IMR-90 (cell line): ENCODE measurements around the gene RRN3. TPM values are rescaled to one million over a fixed set of nuclear protein-coding genes. Genes with fewer than 3 reads are reported as not detected.
"Not testable (repeated sequence)": the region's sequence is repeated elsewhere in the genome, so short reads cannot be mapped to it uniquely, and the experiment has no call there.

Source experiments
- ATAC-seq: fragments of 200-7000 bp; cut with Tn5 transposase; 2 replicates; pipeline ENCODE4 v1.9.1; 2020; ENCODE audit warnings: low read depth, mild to moderate bottlenecking, moderate library complexity
- BruUV-seq: library from RNA; stranded (reverse); fragments of 400-500 nt; replicated peaks from 2 replicates; lab custom pipeline; 2021; lab: Mats Ljungman, UMichigan
- CTCF ChIA-PET: fragments of 300-600 bp; formaldehyde crosslinking; extraction: SDS; loops from one replicate; lab custom pipeline; 2021; ENCODE audit warnings: antibody characterized with exemption; lab: Yijun Ruan, JAX
- POLR2A ChIA-PET: fragments of 300-600 bp; sonication (Branson Sonifier 250); formaldehyde crosslinking; loops from one replicate; lab custom pipeline; 2022; ENCODE audit warnings: antibody characterized with exemption; ENCODE audit not compliant: unreplicated experiment; lab: Charles Lee
- DNase-seq: peaks from one replicate; pipeline ENCODE4 v3.0.0; 2013
- H2AFZ ChIP-seq: replicated peaks from 2 replicates; pipeline ENCODE3; 2013; ENCODE audit warnings: low read length, mild to moderate bottlenecking; ENCODE audit not compliant: poor library complexity
- H2AK5ac ChIP-seq: 2 replicates; pipeline ENCODE4 v1.6.1; 2013; ENCODE audit warnings: low read depth, low read length, inconsistent platforms
- H2AK9ac ChIP-seq: replicated peaks from 2 replicates; pipeline ENCODE3; 2013; ENCODE audit warnings: mild to moderate bottlenecking, low read depth, low read length, moderate library complexity; ENCODE audit not compliant: poor library complexity
- H2BK120ac ChIP-seq: 2 replicates; pipeline ENCODE4 v1.6.1; 2013; ENCODE audit warnings: low read depth, low read length, inconsistent platforms
- H2BK15ac ChIP-seq: 3 replicates; pipeline ENCODE4 v1.6.1; 2013; ENCODE audit warnings: low read depth, low read length, inconsistent platforms
- H2BK20ac ChIP-seq: 2 replicates; pipeline ENCODE4 v1.6.1; 2013; ENCODE audit warnings: low read depth, mild to moderate bottlenecking, inconsistent platforms, low read length, moderate library complexity
- H2BK5ac ChIP-seq: 2 replicates; pipeline ENCODE4 v1.6.1; 2013; ENCODE audit warnings: mild to moderate bottlenecking, low read depth, low read length, inconsistent platforms; ENCODE audit not compliant: poor library complexity, severe bottlenecking
- H3K14ac ChIP-seq: replicated peaks from 2 replicates; pipeline ENCODE4 v1.6.1; 2013; ENCODE audit warnings: low read depth, low read length, inconsistent platforms
- H3K18ac ChIP-seq: 2 replicates; pipeline ENCODE4 v1.6.1; 2013; ENCODE audit warnings: low read depth, low read length, control low read depth
- H3K23ac ChIP-seq: 2 replicates; pipeline ENCODE4 v1.6.1; 2013; ENCODE audit warnings: low read depth, low read length, inconsistent platforms
- H3K27ac ChIP-seq: 2 replicates; pipeline ENCODE4 v1.5.1; 2013; ENCODE audit warnings: mild to moderate bottlenecking, control low read depth, low read length; ENCODE audit not compliant: insufficient read depth
- H3K27me3 ChIP-seq: 2 replicates; pipeline ENCODE4 v1.6.1; 2013; ENCODE audit warnings: low read length; ENCODE audit not compliant: control insufficient read depth, insufficient read depth
- H3K36me3 ChIP-seq: 2 replicates; pipeline ENCODE4 v1.6.1; 2013; ENCODE audit warnings: low read length, mixed read lengths; ENCODE audit not compliant: control insufficient read depth, insufficient read depth
- H3K4ac ChIP-seq: 2 replicates; pipeline ENCODE4 v1.6.1; 2013; ENCODE audit warnings: low read depth, low read length, inconsistent platforms
- H3K4me1 ChIP-seq: 2 replicates; pipeline ENCODE4 v1.6.1; 2013; ENCODE audit warnings: low read length, mixed read lengths; ENCODE audit not compliant: control insufficient read depth, insufficient read depth
- H3K4me2 ChIP-seq: 2 replicates; pipeline ENCODE4 v1.6.1; 2013; ENCODE audit warnings: low read depth, mild to moderate bottlenecking, control low read depth, low read length, moderate library complexity
- H3K4me3 ChIP-seq: 2 replicates; pipeline ENCODE4 v1.5.1; 2013; ENCODE audit warnings: low read depth, mild to moderate bottlenecking, control low read depth, low read length, moderate library complexity; ENCODE audit not compliant: insufficient read depth
- H3K56ac ChIP-seq: 2 replicates; pipeline ENCODE4 v1.6.1; 2013; ENCODE audit warnings: low read length, inconsistent platforms; ENCODE audit not compliant: insufficient read depth; ENCODE audit errors: extremely low read depth
- H3K79me1 ChIP-seq, 2 experiments: 2 replicates each; pipeline ENCODE4 v1.6.1; 2013; ENCODE audit warnings: low read length in 2 of 2, inconsistent platforms in 1 of 2, low read depth in 1 of 2
- H3K9ac ChIP-seq: 2 replicates; pipeline ENCODE4 v1.6.1; 2013; ENCODE audit warnings: low read depth, low read length, control low read depth
- H3K9me1 ChIP-seq: 2 replicates; pipeline ENCODE4 v1.6.1; 2013; ENCODE audit warnings: low read length, inconsistent platforms; ENCODE audit not compliant: insufficient read depth
- H3K9me3 ChIP-seq: 2 replicates; pipeline ENCODE4 v1.6.1; 2013; ENCODE audit warnings: low read length; ENCODE audit not compliant: control insufficient read depth, insufficient read depth
- H4K20me1 ChIP-seq: 2 replicates; pipeline ENCODE4 v1.6.1; 2013; ENCODE audit warnings: low read length, inconsistent platforms; ENCODE audit not compliant: insufficient read depth
- H4K5ac ChIP-seq: 2 replicates; pipeline ENCODE4 v1.6.1; 2013; ENCODE audit warnings: mild to moderate bottlenecking, low read depth, low read length, control low read depth
- H4K8ac ChIP-seq, 2 experiments: 2 replicates each; pipeline ENCODE4 v1.6.1; 2013; ENCODE audit warnings: low read depth in 2 of 2, low read length in 2 of 2, control low read depth in 1 of 2, inconsistent platforms in 1 of 2
- H4K91ac ChIP-seq: 2 replicates; pipeline ENCODE4 v1.6.1; 2013; ENCODE audit warnings: low read depth, low read length, inconsistent platforms; ENCODE audit not compliant: insufficient read depth
- WGBS, 2 experiments: methylation state at CpG; one replicate each; pipeline versions ENCODE4 v1.1.5 to v1.1.7; 2013; ENCODE audit warnings: missing lambda C conversion rate in 2 of 2; ENCODE audit not compliant: insufficient read length in 1 of 2; ENCODE audit errors: extremely low coverage in 2 of 2; 5-methylcytosine and 5-hydroxymethylcytosine counted together
- dilution Hi-C: fragments of 300-500 bp; cut with HindIII; formaldehyde crosslinking; loops from one replicate; pipeline ENCODE4 v1.14.3; 2018; ENCODE audit warnings: low sequenced_read_pairs; ENCODE audit not compliant: unreplicated experiment
- in situ Hi-C: fragments of 300-500 bp; cut with MboI; formaldehyde crosslinking; loops from 3 replicates; pipeline ENCODE4 v1.14.3; 2019; ENCODE audit warnings: low sequenced_read_pairs, inconsistent platforms, mixed read lengths
- intact Hi-C: fragments of 100-400 bp; cut with micrococcal nuclease; formaldehyde crosslinking; loops from 2 replicates; pipeline ENCODE4 v1.10.0; 2022
- polyA plus RNA-seq, 3 experiments: library from polyadenylated mRNA; depleted of rRNA; stranded (reverse); fragments of >200 nt; gene quantifications; 2 replicates each; pipeline ENCODE4 v1.2.3, GENCODE V29; 2012; ENCODE audit warnings: low replicate concordance in 1 of 3
- total RNA-seq: library from RNA; depleted of rRNA; stranded (reverse); fragments of >200 nt; gene quantifications from 2 replicates; pipeline ENCODE4 v1.2.3, GENCODE V29; 2012

The RRN3 gene
- total and polyA plus RNA-seq, 2 of the 4 experiments (the other 2 are of a cell fraction) = 22.1 to 47.7 TPM

DNA sequence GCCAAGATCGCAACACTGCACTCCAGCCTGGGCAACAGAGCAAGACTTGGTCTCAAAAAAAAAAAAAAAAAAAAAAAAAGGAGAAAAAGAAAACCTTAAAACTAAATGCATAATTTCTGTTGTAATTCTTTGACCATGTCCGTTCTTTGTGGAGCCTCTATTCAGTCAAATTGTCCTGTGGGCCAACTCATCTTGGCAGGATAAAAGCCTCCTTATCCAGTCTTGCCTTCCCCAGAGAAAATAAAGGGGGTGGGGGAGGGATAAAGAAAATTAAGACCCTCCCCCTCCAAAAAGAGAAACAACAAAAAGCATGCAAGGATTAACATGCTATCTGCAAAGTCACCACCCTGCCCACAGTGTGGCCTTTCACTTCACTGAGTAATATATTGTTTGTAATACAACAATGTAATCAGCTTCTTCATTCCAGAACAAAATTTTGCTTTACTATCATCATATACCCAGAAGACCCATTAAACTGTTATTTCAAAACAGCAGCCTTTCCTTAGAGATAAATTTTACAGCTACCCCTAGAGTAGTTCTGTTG, 5.4 kb upstream of the RRN3 start:
- in situ Hi-C loops, ATAC-seq: not testable (repeated sequence)

GRCh38 chr16:15096583-15096972, 2.5 kb upstream of the RRN3 start:
- in situ Hi-C loops, H3K4me3 ChIP-seq, H4K91ac ChIP-seq, H3K9me3 ChIP-seq, CTCF ChIA-PET, H3K14ac ChIP-seq, dilution Hi-C loops, H3K27ac ChIP-seq, H3K9ac ChIP-seq, H3K4ac ChIP-seq, H2BK20ac ChIP-seq, POLR2A ChIA-PET, H3K18ac ChIP-seq, BruUV-seq, H4K8ac ChIP-seq, H2AK9ac ChIP-seq, H4K5ac ChIP-seq, H3K4me1 ChIP-seq, H3K9me1 ChIP-seq, ATAC-seq, H2AFZ ChIP-seq, H4K20me1 ChIP-seq, H2BK120ac ChIP-seq, H3K79me1 ChIP-seq, H3K23ac ChIP-seq, H2BK5ac ChIP-seq, H3K56ac ChIP-seq, H3K27me3 ChIP-seq, H3K4me2 ChIP-seq, intact Hi-C loops, H2AK5ac ChIP-seq, H3K36me3 ChIP-seq, DNase-seq, H2BK15ac ChIP-seq: not testable (repeated sequence)
- no CpG with 5 or more reads among the region's 9 CpGs for WGBS, 2 experiments

More for the DNA sequence above, 5.4 kb upstream of the RRN3 start:
- H3K9ac ChIP-seq, H3K18ac ChIP-seq, intact Hi-C loops, H2BK5ac ChIP-seq, H2BK120ac ChIP-seq, H3K36me3 ChIP-seq, H3K9me3 ChIP-seq, H3K4me3 ChIP-seq, H4K5ac ChIP-seq, H3K4ac ChIP-seq, H4K91ac ChIP-seq, H3K27me3 ChIP-seq, dilution Hi-C loops, H3K9me1 ChIP-seq, POLR2A ChIA-PET, CTCF ChIA-PET, H2BK20ac ChIP-seq, H2AK9ac ChIP-seq, BruUV-seq, H4K8ac ChIP-seq, H2AK5ac ChIP-seq, H2AFZ ChIP-seq, H3K23ac ChIP-seq, H3K79me1 ChIP-seq, H3K56ac ChIP-seq, H4K20me1 ChIP-seq, DNase-seq, H2BK15ac ChIP-seq, H3K27ac ChIP-seq, H3K4me1 ChIP-seq, H3K14ac ChIP-seq, H3K4me2 ChIP-seq: not testable (repeated sequence)
- WGBS, 2 experiments = no CpG with 5 or more reads among the region's 2 CpGs
